ENCODE data around the gene IL19.
A peak's percentile ranks its signal among the peaks of the same experiment; 100 is the strongest.

IL19 gene

DNA sequence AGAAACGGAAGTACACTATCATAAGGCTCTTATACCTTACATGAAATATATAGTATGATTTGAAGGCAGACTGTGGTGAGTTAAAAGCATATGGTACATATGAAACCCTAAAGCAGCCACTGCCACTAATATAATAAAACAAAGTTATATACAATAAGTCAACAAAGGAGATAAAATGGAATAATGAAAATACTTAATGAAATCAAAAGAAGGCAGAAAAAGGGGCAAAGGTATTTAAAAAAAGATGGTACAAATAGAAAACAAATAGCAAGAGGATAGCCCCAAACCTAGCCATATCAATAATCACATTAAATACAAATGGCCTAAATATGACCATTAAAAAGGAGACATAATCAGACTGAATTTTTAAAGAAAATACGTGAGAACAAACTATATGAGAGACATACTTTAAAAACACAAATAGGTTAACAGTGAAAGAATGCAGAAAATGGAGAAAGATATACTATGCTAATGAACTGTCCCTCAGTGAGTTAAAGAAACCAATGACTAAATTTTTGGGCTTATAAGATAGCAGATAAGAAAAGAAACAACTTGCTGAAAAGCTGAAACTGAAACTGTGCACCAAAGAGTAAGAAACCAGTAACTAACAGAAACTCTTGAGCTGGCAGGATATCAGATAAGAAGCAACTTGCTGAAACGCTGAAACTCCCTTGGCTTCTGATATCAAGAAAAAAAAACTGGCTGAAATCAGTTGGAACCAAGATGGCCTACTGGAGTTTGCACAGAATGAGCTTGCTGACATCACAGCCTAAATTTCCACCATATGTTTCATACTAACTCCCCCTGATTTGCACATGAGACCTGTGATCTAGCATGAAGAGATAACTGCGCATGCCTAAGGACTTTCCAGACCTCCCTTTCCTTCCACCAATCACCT, 46.1 kb downstream of the IL19 start:
- Mint-ChIP-seq H3K9me3 (peaks cover 15% of the 10 kb centered on the region), H3K36me3 (ENCODE audit: low read depth) (peaks cover 8% of the 10 kb centered on the region), H3K4me1 (no peaks in the 10 kb centered on the region), H3K4me3 (no peak overlapping the region), H3K27me3 (ENCODE audit: low read depth, poor library complexity) (peaks cover 7% of the 10 kb centered on the region), H3K27ac (no peak overlapping the region)
- DNase-seq, result no peak
- TF ChIP-seq, protein P1, sequence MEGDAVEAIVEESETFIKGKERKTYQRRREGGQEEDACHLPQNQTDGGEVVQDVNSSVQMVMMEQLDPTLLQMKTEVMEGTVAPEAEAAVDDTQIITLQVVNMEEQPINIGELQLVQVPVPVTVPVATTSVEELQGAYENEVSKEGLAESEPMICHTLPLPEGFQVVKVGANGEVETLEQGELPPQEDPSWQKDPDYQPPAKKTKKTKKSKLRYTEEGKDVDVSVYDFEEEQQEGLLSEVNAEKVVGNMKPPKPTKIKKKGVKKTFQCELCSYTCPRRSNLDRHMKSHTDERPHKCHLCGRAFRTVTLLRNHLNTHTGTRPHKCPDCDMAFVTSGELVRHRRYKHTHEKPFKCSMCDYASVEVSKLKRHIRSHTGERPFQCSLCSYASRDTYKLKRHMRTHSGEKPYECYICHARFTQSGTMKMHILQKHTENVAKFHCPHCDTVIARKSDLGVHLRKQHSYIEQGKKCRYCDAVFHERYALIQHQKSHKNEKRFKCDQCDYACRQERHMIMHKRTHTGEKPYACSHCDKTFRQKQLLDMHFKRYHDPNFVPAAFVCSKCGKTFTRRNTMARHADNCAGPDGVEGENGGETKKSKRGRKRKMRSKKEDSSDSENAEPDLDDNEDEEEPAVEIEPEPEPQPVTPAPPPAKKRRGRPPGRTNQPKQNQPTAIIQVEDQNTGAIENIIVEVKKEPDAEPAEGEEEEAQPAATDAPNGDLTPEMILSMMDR (IDR thresholded peaks at IDR 0.05), result no peak

DNA sequence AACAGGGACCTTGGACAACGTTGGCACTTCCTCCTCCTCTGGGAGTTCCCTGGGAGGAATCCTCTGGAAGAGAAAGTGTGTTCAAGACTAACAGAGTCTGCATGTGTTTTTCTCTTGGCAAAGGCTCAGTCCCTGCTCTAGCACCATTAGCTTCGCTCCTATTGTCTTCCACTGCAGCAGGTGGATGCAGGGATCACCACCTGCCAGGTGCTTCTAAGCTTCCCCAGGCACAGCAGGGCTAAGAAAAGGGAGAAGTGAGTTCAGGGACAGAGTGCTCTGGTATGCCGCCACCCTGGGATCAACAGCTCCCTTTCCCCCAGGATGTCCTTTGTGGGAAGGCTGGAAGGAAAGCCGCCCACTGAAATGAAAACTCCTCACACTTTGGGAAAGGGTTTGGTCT, 50.9 kb downstream of the IL19 start:
- Mint-ChIP-seq H3K9me3 (no peaks in the 10 kb centered on the region), H3K36me3 (ENCODE audit: low read depth) (no peaks in the 10 kb centered on the region), H3K27ac (no peak overlapping the region), H3K4me1 (peaks cover 16% of the 10 kb centered on the region), H3K27me3 (ENCODE audit: low read depth, poor library complexity) (peaks cover 9% of the 10 kb centered on the region), H3K4me3 (no peak overlapping the region)
- TF ChIP-seq, protein P1 (IDR thresholded peaks at IDR 0.05), result no peak
- DNase-seq, result no peak

DNA sequence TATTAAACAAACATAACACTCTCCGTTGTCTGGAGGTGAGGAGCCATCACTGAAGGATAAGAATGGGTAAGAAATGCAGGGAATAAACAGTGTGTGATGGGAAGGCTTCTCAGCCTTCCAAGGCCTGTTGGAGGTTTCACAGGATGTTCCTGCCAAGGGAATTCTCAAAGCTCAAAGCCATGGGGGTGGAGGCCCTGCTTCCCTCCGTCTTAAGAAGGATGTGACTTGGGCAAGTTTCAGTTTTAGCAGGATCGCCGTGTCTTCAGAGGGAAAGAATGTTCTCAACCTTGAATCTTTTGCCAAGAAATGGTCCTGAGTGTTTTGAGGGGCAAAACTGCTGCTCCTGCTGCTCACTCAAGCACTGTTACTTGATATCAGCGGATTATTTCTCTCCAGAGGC, 53.2 kb downstream of the IL19 start:
- no peak for DNase-seq
- H3K36me3 Mint-ChIP-seq (ENCODE audit: low read depth), result no peaks in the 10 kb centered on the region
- H3K4me1 Mint-ChIP-seq, result peaks cover 20% of the 10 kb centered on the region
- no peaks in the 10 kb centered on the region for H3K9me3 Mint-ChIP-seq
- no peak overlapping the region for H3K4me3 Mint-ChIP-seq
- TF ChIP-seq, protein P1 (IDR thresholded peaks at IDR 0.05), result no peak
- H3K27ac Mint-ChIP-seq, result no peak overlapping the region
- H3K27me3 Mint-ChIP-seq (ENCODE audit: low read depth, poor library complexity), result peaks cover 9% of the 10 kb centered on the region

DNA sequence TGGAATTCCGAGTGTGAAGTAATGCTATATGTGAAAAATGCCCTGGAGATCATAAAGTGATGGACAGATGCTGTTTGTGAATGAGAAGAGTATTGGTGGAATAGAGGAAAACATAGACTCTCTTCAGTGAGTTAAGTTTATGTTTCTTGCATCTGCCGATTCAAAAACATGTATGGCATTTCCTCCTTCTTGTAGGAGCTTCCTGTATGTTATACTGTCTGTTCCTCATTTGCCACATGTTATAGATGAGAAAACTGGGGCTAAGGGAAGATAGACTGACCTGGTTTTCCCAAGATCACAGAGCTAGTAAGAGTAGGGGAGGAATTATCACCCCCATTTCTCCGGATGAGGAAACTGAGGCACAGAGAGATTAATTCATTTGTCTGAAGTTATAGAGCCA, 53.8 kb downstream of the IL19 start:
- peaks cover 12% of the 10 kb centered on the region for H3K27me3 Mint-ChIP-seq (ENCODE audit: low read depth, poor library complexity)
- H3K4me3 Mint-ChIP-seq, result no peak overlapping the region
- peaks cover 25% of the 10 kb centered on the region for H3K4me1 Mint-ChIP-seq
- no peaks in the 10 kb centered on the region for H3K36me3 Mint-ChIP-seq (ENCODE audit: low read depth)
- no peak for DNase-seq
- TF ChIP-seq, protein P1 (IDR thresholded peaks at IDR 0.05), result no peak
- no peaks in the 10 kb centered on the region for H3K9me3 Mint-ChIP-seq
- no peak overlapping the region for H3K27ac Mint-ChIP-seq

DNA sequence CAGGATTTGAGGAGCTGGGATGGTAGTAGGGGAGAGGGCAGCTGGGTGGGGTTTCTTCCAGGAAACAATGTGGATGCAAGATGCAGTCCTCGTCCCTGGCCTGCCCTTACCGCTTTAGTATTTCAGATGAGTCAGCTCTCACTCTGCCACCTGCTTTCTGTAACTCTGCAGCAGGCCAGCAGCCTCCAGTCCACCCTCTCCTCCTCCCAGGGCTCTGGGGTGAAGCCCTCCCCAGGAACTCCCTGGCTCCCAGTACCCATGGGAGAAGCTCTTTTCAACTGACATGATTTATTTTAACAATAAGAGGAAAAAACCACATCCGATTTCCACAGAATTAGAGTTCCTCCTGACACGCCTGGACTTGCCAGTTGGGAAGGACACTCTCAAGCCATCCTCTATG, 55.8 kb downstream of the IL19 start:
- no peaks in the 10 kb centered on the region for H3K9me3 Mint-ChIP-seq
- TF ChIP-seq, protein P1 (IDR thresholded peaks at IDR 0.05), result no peak
- H3K27me3 Mint-ChIP-seq (ENCODE audit: low read depth, poor library complexity), result peaks cover 12% of the 10 kb centered on the region
- peak overlapping the region; percentile 62 for H3K27ac Mint-ChIP-seq
- H3K36me3 Mint-ChIP-seq (ENCODE audit: low read depth), result no peaks in the 10 kb centered on the region
- no peak for DNase-seq
- peaks cover 27% of the 10 kb centered on the region for H3K4me1 Mint-ChIP-seq
- no peak overlapping the region for H3K4me3 Mint-ChIP-seq

DNA sequence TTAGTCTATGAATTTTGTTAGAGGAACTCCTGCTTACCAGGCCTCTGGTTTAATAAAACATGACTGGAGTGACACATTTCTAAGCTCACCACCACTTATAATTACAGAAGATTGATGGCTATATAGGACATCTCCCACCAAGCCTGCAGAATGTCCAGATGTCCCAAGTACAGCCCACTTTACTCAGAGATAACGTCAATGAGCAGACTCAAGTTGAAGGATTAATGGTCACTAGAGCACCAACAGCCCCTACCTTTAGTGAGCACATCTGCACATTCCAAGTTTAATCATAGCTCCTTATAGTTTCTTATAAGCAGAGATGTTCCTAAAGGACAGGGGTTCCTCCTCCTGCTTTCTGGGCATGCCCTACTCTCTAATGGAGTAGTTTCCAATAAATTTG, 57.5 kb downstream of the IL19 start:
- peaks cover 41% of the 10 kb centered on the region for H3K4me1 Mint-ChIP-seq
- TF ChIP-seq, protein P1 (IDR thresholded peaks at IDR 0.05), result no peak

More for the DNA sequence above, 57.5 kb downstream of the IL19 start:
- no peaks in the 10 kb centered on the region for H3K9me3 Mint-ChIP-seq
- H3K4me3 Mint-ChIP-seq, result no peak overlapping the region
- no peaks in the 10 kb centered on the region for H3K36me3 Mint-ChIP-seq (ENCODE audit: low read depth)
- H3K27ac Mint-ChIP-seq, result peak overlapping the region; percentile 27
- peaks cover 15% of the 10 kb centered on the region for H3K27me3 Mint-ChIP-seq (ENCODE audit: low read depth, poor library complexity)
- DNase-seq, result no peak
